ENCODE data around the gene HCFC1R1.

DNA sequence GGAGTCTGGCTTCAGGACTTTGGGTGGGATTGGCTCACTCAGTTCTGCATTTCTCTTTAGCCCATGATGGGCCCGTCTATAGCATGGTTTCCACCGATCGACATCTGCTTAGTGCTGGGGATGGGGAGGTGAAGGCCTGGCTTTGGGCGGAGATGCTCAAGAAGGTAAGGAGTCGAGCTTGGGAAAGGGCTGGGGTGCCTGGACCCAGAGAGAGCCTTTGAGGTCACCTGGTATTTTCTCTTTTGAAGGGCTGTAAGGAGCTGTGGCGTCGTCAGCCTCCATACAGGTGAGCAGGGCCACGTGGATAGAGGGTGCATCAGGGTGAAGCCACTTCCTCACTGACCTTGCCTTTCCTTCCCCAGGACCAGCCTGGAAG lies 2.2 kb upstream of the HCFC1R1 start:
- no peak for TF ChIP-seq POLR2A (IDR thresholded peaks at IDR 0.05; ENCODE audit: extremely low read depth, insufficient read length)
- TF ChIP-seq, protein P1, sequence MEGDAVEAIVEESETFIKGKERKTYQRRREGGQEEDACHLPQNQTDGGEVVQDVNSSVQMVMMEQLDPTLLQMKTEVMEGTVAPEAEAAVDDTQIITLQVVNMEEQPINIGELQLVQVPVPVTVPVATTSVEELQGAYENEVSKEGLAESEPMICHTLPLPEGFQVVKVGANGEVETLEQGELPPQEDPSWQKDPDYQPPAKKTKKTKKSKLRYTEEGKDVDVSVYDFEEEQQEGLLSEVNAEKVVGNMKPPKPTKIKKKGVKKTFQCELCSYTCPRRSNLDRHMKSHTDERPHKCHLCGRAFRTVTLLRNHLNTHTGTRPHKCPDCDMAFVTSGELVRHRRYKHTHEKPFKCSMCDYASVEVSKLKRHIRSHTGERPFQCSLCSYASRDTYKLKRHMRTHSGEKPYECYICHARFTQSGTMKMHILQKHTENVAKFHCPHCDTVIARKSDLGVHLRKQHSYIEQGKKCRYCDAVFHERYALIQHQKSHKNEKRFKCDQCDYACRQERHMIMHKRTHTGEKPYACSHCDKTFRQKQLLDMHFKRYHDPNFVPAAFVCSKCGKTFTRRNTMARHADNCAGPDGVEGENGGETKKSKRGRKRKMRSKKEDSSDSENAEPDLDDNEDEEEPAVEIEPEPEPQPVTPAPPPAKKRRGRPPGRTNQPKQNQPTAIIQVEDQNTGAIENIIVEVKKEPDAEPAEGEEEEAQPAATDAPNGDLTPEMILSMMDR (IDR thresholded peaks at IDR 0.05; ENCODE audit: low read depth, low read length), result no peak
- TF ChIP-seq, protein P2, sequence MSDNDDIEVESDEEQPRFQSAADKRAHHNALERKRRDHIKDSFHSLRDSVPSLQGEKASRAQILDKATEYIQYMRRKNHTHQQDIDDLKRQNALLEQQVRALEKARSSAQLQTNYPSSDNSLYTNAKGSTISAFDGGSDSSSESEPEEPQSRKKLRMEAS (IDR thresholded peaks at IDR 0.05; ENCODE audit: low read depth, low read length), result no peak

All from NB4 (cell line).